OCI-LY1 (cell line): ENCODE results near the gene MPPED1.

Experiments used
- H2AFZ ChIP-seq: fragments of 200-600 bp; sonication (generic), shearing (Covaris generic); 2 replicates; pipeline ENCODE4 v1.6.0; 2014; ENCODE audit warnings: antibody characterized with exemption, mild to moderate bottlenecking, low read length
- H3F3A ChIP-seq: fragments of 200-600 bp; sonication (generic), shearing (Covaris generic); 2 replicates; pipeline ENCODE4 v1.6.0; 2014; ENCODE audit warnings: mild to moderate bottlenecking, antibody characterized with exemption, low read length, moderate library complexity; ENCODE audit not compliant: insufficient read depth
- H3K27ac ChIP-seq: fragments of 200-600 bp; sonication (generic); 2 replicates; pipeline ENCODE4 v1.5.1; 2014; ENCODE audit warnings: low read length, mixed run types, mild to moderate bottlenecking, low read depth; ENCODE audit not compliant: poor library complexity, severe bottlenecking
- H3K27me3 ChIP-seq: fragments of 200-600 bp; sonication (generic); 2 replicates; pipeline ENCODE4 v1.6.0; 2014; ENCODE audit warnings: antibody characterized with exemption, mild to moderate bottlenecking, low read length, moderate library complexity; ENCODE audit not compliant: insufficient read depth
- H3K36me3 ChIP-seq: fragments of 200-600 bp; sonication (generic); 2 replicates; pipeline ENCODE4 v1.6.1; 2014; ENCODE audit warnings: mild to moderate bottlenecking, antibody characterized with exemption, low read length, moderate library complexity, mixed read lengths; ENCODE audit not compliant: insufficient read depth
- H3K4me1 ChIP-seq: fragments of 200-600 bp; sonication (generic); 2 replicates; pipeline ENCODE4 v1.5.1; 2014; ENCODE audit warnings: mild to moderate bottlenecking, low read length, moderate library complexity; ENCODE audit not compliant: insufficient read depth, severe bottlenecking
- H3K4me2 ChIP-seq: fragments of 200-600 bp; sonication (generic), shearing (Covaris generic); 2 replicates; pipeline ENCODE4 v1.6.1; 2014; ENCODE audit warnings: low read length
- H3K4me3 ChIP-seq: fragments of 200-600 bp; sonication (generic); 2 replicates; pipeline ENCODE4 v1.5.1; 2014; ENCODE audit warnings: low read length, low read depth, mild to moderate bottlenecking, mixed read lengths; ENCODE audit not compliant: poor library complexity, severe bottlenecking
- H3K79me2 ChIP-seq: fragments of 200-600 bp; shearing (Covaris generic); 2 replicates; pipeline ENCODE4 v1.6.1; 2016; ENCODE audit warnings: mixed run types, low read length, mixed read lengths; ENCODE audit not compliant: insufficient read depth
- H3K9ac ChIP-seq: fragments of 200-600 bp; sonication (generic), shearing (Covaris generic); 2 replicates; pipeline ENCODE4 v1.6.1; 2014; ENCODE audit warnings: mild to moderate bottlenecking, low read length, mixed read lengths
- H3K9me2 ChIP-seq: fragments of 200-600 bp; sonication (generic), shearing (Covaris generic); 2 replicates; pipeline ENCODE4 v1.6.1; 2014; ENCODE audit warnings: low read depth, mild to moderate bottlenecking, low read length, mixed read lengths
- H3K9me3 ChIP-seq: fragments of 200-600 bp; shearing (Covaris generic); 2 replicates; pipeline ENCODE4 v1.6.1; 2014; ENCODE audit warnings: low read length, mixed read lengths
- H4K20me1 ChIP-seq: fragments of 200-600 bp; sonication (generic), shearing (Covaris generic); 2 replicates; pipeline ENCODE4 v1.6.0; 2016; ENCODE audit warnings: mild to moderate bottlenecking, low read length; ENCODE audit not compliant: insufficient read depth
- EZH2 ChIP-seq: fragments of 200-600 bp; sonication (generic), shearing (Covaris generic); IDR thresholded peaks from 2 replicates; pipeline ENCODE4 v1.8.0; 2017; ENCODE audit warnings: borderline replicate concordance, mixed run types, mild to moderate bottlenecking, antibody characterized with exemption, low read length, moderate library complexity, mixed read lengths
- TF ChIP-seq, protein P1 (sequence below): fragments of 200-600 bp; sonication (generic), shearing (Covaris generic); IDR thresholded peaks from 2 replicates; pipeline ENCODE4 v1.5.1; 2017; ENCODE audit warnings: mild to moderate bottlenecking, antibody characterized with exemption, low read length, moderate library complexity, mixed read lengths

Gene MPPED1

DNA sequence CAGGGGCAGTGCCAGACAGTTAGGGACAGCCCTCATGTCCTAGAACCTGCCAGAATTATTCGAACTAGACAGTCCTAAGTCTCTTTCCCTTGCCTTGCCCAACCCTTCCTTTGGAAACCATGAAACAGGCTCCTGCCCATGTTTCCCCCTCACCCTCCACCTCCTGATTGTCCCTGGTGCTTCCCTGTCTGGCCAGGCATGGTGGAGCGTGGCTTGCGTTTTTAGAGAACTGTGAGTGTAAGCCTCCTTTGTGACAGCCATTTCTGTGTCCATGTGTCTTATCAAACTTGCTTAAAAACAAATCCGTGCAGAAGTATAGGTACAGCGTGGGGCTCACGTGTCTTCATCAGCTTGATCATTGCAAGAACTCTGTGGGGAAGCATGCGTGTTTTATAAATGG is 54.9 kb downstream of the MPPED1 start:
- no peaks in the 10 kb centered on the region for H3K27me3 ChIP-seq
- H3F3A ChIP-seq, result no peaks in the 10 kb centered on the region
- TF ChIP-seq EZH2, result no peak
- TF ChIP-seq, protein P1, sequence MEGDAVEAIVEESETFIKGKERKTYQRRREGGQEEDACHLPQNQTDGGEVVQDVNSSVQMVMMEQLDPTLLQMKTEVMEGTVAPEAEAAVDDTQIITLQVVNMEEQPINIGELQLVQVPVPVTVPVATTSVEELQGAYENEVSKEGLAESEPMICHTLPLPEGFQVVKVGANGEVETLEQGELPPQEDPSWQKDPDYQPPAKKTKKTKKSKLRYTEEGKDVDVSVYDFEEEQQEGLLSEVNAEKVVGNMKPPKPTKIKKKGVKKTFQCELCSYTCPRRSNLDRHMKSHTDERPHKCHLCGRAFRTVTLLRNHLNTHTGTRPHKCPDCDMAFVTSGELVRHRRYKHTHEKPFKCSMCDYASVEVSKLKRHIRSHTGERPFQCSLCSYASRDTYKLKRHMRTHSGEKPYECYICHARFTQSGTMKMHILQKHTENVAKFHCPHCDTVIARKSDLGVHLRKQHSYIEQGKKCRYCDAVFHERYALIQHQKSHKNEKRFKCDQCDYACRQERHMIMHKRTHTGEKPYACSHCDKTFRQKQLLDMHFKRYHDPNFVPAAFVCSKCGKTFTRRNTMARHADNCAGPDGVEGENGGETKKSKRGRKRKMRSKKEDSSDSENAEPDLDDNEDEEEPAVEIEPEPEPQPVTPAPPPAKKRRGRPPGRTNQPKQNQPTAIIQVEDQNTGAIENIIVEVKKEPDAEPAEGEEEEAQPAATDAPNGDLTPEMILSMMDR, result no peak

DNA sequence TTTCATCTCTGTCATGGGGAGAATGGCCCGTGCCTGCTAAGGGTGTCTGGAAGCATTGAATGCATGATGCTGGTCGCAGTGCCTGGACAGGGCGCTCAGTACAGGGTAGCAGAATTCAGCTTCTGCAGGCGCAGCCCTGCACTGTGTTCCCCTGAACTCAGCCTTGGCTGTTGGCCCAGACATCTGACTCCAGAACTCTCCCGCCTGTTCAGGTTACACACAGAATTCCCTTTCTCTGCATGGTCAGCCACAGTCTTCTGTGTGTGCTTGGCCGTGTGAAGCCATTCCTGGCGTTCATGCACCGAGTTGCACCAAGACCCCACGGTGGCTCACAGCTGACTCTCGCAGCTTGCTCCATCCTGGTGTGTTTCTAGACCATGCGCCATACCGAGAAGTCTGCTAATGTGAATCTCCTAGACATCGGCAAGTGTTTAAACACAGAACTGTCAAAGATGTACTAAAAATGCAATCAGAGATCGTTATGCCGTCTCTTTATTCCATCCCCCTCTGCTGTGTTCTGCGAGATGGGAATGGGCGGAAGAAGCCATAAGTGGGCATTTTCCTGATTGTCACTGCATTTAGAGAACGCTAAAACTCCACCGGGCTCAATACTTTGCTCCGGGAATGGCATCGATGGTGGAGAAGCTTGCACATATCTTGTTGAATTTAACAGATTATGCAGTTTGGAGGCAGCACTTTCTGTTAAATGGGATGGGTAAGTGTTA is 55.6 kb downstream of the MPPED1 start:
- no peak overlapping the region for H3K27ac ChIP-seq
- H3K9me3 ChIP-seq, result no peaks in the 10 kb centered on the region
- no peaks in the 10 kb centered on the region for H3K27me3 ChIP-seq
- no peaks in the 10 kb centered on the region for H3F3A ChIP-seq
- H2AFZ ChIP-seq, result no peak overlapping the region
- H3K4me2 ChIP-seq, result no peak overlapping the region
- H3K79me2 ChIP-seq, result no peaks in the 10 kb centered on the region
- TF ChIP-seq, protein P1, result no peak
- no peak for TF ChIP-seq EZH2
- H3K9me2 ChIP-seq, result no peaks in the 10 kb centered on the region
- H3K4me1 ChIP-seq, result no peaks in the 10 kb centered on the region
- H3K4me3 ChIP-seq, result no peak overlapping the region
- H3K36me3 ChIP-seq, result no peaks in the 10 kb centered on the region
- H4K20me1 ChIP-seq, result no peaks in the 10 kb centered on the region
- H3K9ac ChIP-seq, result no peak overlapping the region

More for the DNA sequence above, 54.9 kb downstream of the MPPED1 start:
- no peak overlapping the region for H3K27ac ChIP-seq
- H3K9ac ChIP-seq, result no peak overlapping the region
- no peak overlapping the region for H3K4me2 ChIP-seq
- H2AFZ ChIP-seq, result no peak overlapping the region
- no peaks in the 10 kb centered on the region for H3K9me3 ChIP-seq
- H3K4me3 ChIP-seq, result no peak overlapping the region
- no peaks in the 10 kb centered on the region for H3K4me1 ChIP-seq
- H3K36me3 ChIP-seq, result no peaks in the 10 kb centered on the region
- H3K79me2 ChIP-seq, result no peaks in the 10 kb centered on the region
- H4K20me1 ChIP-seq, result no peaks in the 10 kb centered on the region
- no peaks in the 10 kb centered on the region for H3K9me2 ChIP-seq

DNA sequence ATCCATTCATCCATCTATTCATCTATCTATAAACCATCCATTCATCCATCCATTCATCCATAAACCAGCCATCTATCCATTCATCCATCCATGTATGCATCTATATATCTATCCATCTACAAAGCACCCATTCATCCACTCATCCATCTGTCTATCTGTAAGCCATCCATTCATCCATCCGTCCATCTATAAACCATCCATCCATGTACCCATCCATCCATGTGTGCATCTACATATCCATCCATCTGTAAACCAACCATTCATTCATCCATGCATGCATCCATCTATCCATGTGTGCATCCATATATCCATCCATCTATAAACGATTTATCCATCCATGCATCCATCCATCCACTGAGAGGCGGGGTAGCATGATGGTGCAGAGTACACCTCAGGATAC is 58.4 kb downstream of the MPPED1 start:
- Histone ChIP-seq H3K4me1 (no peaks in the 10 kb centered on the region), H3K9ac (no peak overlapping the region), H3K27ac (no peak overlapping the region), H3K27me3 (no peaks in the 10 kb centered on the region), H3K9me2 (no peaks in the 10 kb centered on the region), H3K36me3 (no peaks in the 10 kb centered on the region), H3K9me3 (no peaks in the 10 kb centered on the region), H2AFZ (no peak overlapping the region), H3K4me2 (no peak overlapping the region), H3K4me3 (no peak overlapping the region), H3K79me2 (no peaks in the 10 kb centered on the region), H4K20me1 (no peaks in the 10 kb centered on the region), H3F3A (no peaks in the 10 kb centered on the region)
- TF ChIP-seq EZH2, result no peak
- TF ChIP-seq, protein P1, result no peak
